Endothelial cell of umbilical vein (primary cell): Measurements from ENCODE around the gene CCDC183.
"Not testable (repeated sequence)": the region's sequence is repeated elsewhere in the genome, so short reads cannot be mapped to it uniquely, and the experiment has no call there.

Experiments used
- CTCF ChIP-seq, 2 donors: IDR thresholded peaks; 1 replicate in 1 of 2; 2 replicates in 1 of 2; pipeline ENCODE4 v1.5.1; 2011; ENCODE audit warnings: low read length in 2 of 2, mild to moderate bottlenecking in 2 of 2, moderate library complexity in 2 of 2, control low read depth in 1 of 2, inconsistent platforms in 1 of 2, low read depth in 1 of 2; ENCODE audit not compliant: insufficient read depth in 1 of 2; ENCODE audit errors: extremely low read depth in 1 of 2
- EZH2 ChIP-seq: IDR thresholded peaks from 2 replicates; pipeline ENCODE4 v1.6.1; 2012; ENCODE audit warnings: borderline replicate concordance, low read depth, mild to moderate bottlenecking, moderate library complexity, low read length, inconsistent platforms; ENCODE audit not compliant: severe bottlenecking
- JUN ChIP-seq: IDR thresholded peaks from 2 replicates; pipeline ENCODE4 v1.6.1; 2011; ENCODE audit warnings: borderline replicate concordance, low read depth; ENCODE audit not compliant: insufficient read length, insufficient read depth
- MYC ChIP-seq: IDR thresholded peaks from one replicate; pipeline ENCODE4 v1.6.1; 2011; ENCODE audit warnings: mild to moderate bottlenecking, low read depth, low read length
- POLR2A ChIP-seq: IDR thresholded peaks from 2 replicates; pipeline ENCODE4 v1.6.1; 2012; ENCODE audit warnings: low read depth, mild to moderate bottlenecking, control low read depth, low read length
- POLR2AphosphoS5 ChIP-seq: IDR thresholded peaks from 2 replicates; pipeline ENCODE4 v1.6.1; 2012; ENCODE audit warnings: low read depth, mild to moderate bottlenecking, control low read depth, low read length, moderate library complexity; ENCODE audit not compliant: insufficient read depth

- not testable (repeated sequence) for TF ChIP-seq MYC; CTCF (IDR thresholded peaks at IDR 0.05; ENCODE audit: extremely low read depth in 1 of 2, insufficient read depth in 1 of 2, low read depth in 1 of 2, low read length in 2 of 2); EZH2; POLR2AphosphoS5; POLR2A; JUN
These were observed 40.6 kb upstream of the CCDC183 start for GRCh38 chr9:136755302-136756133.
